KMS-11 (cell line): ENCODE results near the gene WIPI1.

Experiments used
- H2AFZ ChIP-seq: fragments of 200-600 bp; sonication (generic); 2 replicates; pipeline ENCODE4 v1.6.1; 2016; ENCODE audit warnings: antibody characterized with exemption, mixed run types, low read depth
- H3K27ac ChIP-seq: fragments of 200-600 bp; sonication (generic); 2 replicates; pipeline ENCODE4 v1.6.1; 2016; ENCODE audit warnings: mild to moderate bottlenecking, mixed run types
- H3K27me3 ChIP-seq: fragments of 200-600 bp; sonication (generic); 2 replicates; pipeline ENCODE4 v1.6.1; 2017; ENCODE audit warnings: mild to moderate bottlenecking, low read depth, mixed run types, moderate library complexity; ENCODE audit not compliant: insufficient read depth
- H3K36me3 ChIP-seq: fragments of 200-600 bp; sonication (generic); 2 replicates; pipeline ENCODE4 v1.6.1; 2017; ENCODE audit warnings: mild to moderate bottlenecking, mixed run types; ENCODE audit not compliant: insufficient read depth
- H3K4me1 ChIP-seq: fragments of 200-600 bp; sonication (generic); 2 replicates; pipeline ENCODE4 v1.6.1; 2016; ENCODE audit warnings: mild to moderate bottlenecking, low read depth, mixed run types; ENCODE audit not compliant: poor library complexity, severe bottlenecking
- H3K4me2 ChIP-seq: fragments of 200-600 bp; sonication (generic); 2 replicates; pipeline ENCODE4 v1.7.0; 2016; ENCODE audit warnings: mild to moderate bottlenecking, mixed run types
- H3K4me3 ChIP-seq: fragments of 200-600 bp; sonication (generic); IDR thresholded peaks from 2 replicates; pipeline ENCODE4 v1.6.1; 2017; ENCODE audit warnings: low read depth, low read length, mixed read lengths; ENCODE audit not compliant: insufficient read depth
- H3K79me2 ChIP-seq: fragments of 200-600 bp; sonication (generic); 2 replicates; pipeline ENCODE4 v1.6.1; 2016; ENCODE audit warnings: low read depth, mixed run types; ENCODE audit not compliant: insufficient read depth
- H3K9ac ChIP-seq: fragments of 200-600 bp; sonication (generic); 2 replicates; pipeline ENCODE4 v1.6.1; 2016; ENCODE audit warnings: mild to moderate bottlenecking, mixed run types
- H4K20me1 ChIP-seq: fragments of 200-600 bp; sonication (generic); 2 replicates; pipeline ENCODE4 v1.6.1; 2016; ENCODE audit warnings: mild to moderate bottlenecking, mixed run types; ENCODE audit not compliant: insufficient read depth
- TF ChIP-seq, protein P1 (sequence below): fragments of 200-600 bp; sonication (generic); conservative IDR thresholded peaks from 2 replicates; pipeline ENCODE4 v1.6.1; 2017; ENCODE audit warnings: low read depth, mild to moderate bottlenecking, antibody characterized with exemption, low read length, moderate library complexity, mixed read lengths

The WIPI1 gene

GRCh38 chr17:68391561-68392268 lies 65.6 kb downstream of the WIPI1 start:
- Histone ChIP-seq H2AFZ (no peak overlapping the region), H3K4me2 (no peak overlapping the region), H4K20me1 (no peaks in the 10 kb centered on the region), H3K79me2 (no peaks in the 10 kb centered on the region), H3K27ac (no peak overlapping the region), H3K36me3 (no peaks in the 10 kb centered on the region), H3K27me3 (no peaks in the 10 kb centered on the region), H3K4me1 (no peaks in the 10 kb centered on the region), H3K9ac (no peak overlapping the region), H3K4me3 (no peak overlapping the region)
- TF ChIP-seq, protein P1, sequence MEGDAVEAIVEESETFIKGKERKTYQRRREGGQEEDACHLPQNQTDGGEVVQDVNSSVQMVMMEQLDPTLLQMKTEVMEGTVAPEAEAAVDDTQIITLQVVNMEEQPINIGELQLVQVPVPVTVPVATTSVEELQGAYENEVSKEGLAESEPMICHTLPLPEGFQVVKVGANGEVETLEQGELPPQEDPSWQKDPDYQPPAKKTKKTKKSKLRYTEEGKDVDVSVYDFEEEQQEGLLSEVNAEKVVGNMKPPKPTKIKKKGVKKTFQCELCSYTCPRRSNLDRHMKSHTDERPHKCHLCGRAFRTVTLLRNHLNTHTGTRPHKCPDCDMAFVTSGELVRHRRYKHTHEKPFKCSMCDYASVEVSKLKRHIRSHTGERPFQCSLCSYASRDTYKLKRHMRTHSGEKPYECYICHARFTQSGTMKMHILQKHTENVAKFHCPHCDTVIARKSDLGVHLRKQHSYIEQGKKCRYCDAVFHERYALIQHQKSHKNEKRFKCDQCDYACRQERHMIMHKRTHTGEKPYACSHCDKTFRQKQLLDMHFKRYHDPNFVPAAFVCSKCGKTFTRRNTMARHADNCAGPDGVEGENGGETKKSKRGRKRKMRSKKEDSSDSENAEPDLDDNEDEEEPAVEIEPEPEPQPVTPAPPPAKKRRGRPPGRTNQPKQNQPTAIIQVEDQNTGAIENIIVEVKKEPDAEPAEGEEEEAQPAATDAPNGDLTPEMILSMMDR, result no peak

- no peak overlapping the region for H3K4me3 ChIP-seq
- H2AFZ ChIP-seq, result no peak overlapping the region
Measured at GRCh38 chr17:68390888-68391545, 66.3 kb downstream of the WIPI1 start.

DNA sequence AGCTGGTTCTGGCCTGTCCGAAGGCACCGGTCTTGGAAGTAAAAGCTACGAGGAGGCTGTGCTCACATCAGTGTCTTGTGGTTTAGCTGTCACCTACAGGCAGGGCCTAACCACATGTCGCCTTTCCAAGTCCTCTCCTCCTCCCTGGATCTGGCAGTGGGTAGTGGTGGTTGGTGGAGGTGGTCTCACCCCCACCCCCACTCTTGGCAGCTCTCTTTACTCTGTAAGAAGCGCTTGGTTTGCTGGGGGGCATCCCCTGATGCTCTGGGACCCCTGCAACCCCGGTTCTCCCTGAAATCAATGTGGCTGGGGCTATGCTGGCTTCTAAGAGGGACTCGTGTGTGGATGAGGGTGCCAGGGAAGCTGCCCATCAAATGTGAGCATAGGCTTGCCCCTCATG lies 68.3 kb downstream of the WIPI1 start:
- no peaks in the 10 kb centered on the region for H4K20me1 ChIP-seq
- H3K9ac ChIP-seq, result no peak overlapping the region
- no peaks in the 10 kb centered on the region for H3K27me3 ChIP-seq
- no peaks in the 10 kb centered on the region for H3K4me1 ChIP-seq
- no peak overlapping the region for H3K4me2 ChIP-seq
- TF ChIP-seq, protein P1, result no peak
- no peak overlapping the region for H3K4me3 ChIP-seq
- no peaks in the 10 kb centered on the region for H3K79me2 ChIP-seq
- H2AFZ ChIP-seq, result no peak overlapping the region
- no peak overlapping the region for H3K27ac ChIP-seq
- no peaks in the 10 kb centered on the region for H3K36me3 ChIP-seq

More at GRCh38 chr17:68390888-68391545, 66.3 kb downstream of the WIPI1 start:
- Histone ChIP-seq H3K27ac (no peak overlapping the region), H3K4me2 (no peak overlapping the region), H3K79me2 (no peaks in the 10 kb centered on the region), H4K20me1 (no peaks in the 10 kb centered on the region), H3K27me3 (no peaks in the 10 kb centered on the region), H3K36me3 (no peaks in the 10 kb centered on the region), H3K9ac (no peak overlapping the region), H3K4me1 (no peaks in the 10 kb centered on the region)
- TF ChIP-seq, protein P1, result no peak

GRCh38 chr17:68387435-68388218 lies 69.7 kb downstream of the WIPI1 start:
- H3K4me2 ChIP-seq, result no peak overlapping the region

More at GRCh38 chr17:68387435-68388218, 69.7 kb downstream of the WIPI1 start:
- TF ChIP-seq, protein P1, result no peak
- H3K27ac ChIP-seq, result no peak overlapping the region
- H3K79me2 ChIP-seq, result no peaks in the 10 kb centered on the region
- no peaks in the 10 kb centered on the region for H3K36me3 ChIP-seq
- H3K27me3 ChIP-seq, result no peaks in the 10 kb centered on the region
- H3K9ac ChIP-seq, result no peak overlapping the region
- H3K4me3 ChIP-seq, result no peak overlapping the region
- no peak overlapping the region for H2AFZ ChIP-seq
- no peaks in the 10 kb centered on the region for H4K20me1 ChIP-seq
- no peaks in the 10 kb centered on the region for H3K4me1 ChIP-seq
